ENCODE data around the gene KLHL2. TPM values are rescaled to one million over a fixed set of nuclear protein-coding genes. Genes with fewer than 3 reads are reported as not detected.

KLHL2 gene
- total and polyA plus RNA-seq, 2 donors (not counting 3 experiments of a cell fraction or from before 2014, with no cell fraction given) = 9.9 to 22.1 TPM

- no peak overlapping the region for H3K4me3 ChIP-seq (replicated peaks in 1 of 3; ENCODE audit: insufficient read depth in 1 of 3, low read depth in 1 of 3, low read length in 3 of 3)
- no peaks in the 10 kb centered on the region for H4K20me1 ChIP-seq (replicated peaks; ENCODE audit: control insufficient read depth, extremely low read depth, insufficient read depth, low read length)
- H3K36me3 ChIP-seq (ENCODE audit: control insufficient read depth in 2 of 2, extremely low read depth in 1 of 2, insufficient read depth in 2 of 2, low read length in 2 of 2) = no peaks in the 10 kb centered on the region
- H3K9ac ChIP-seq (replicated peaks; ENCODE audit: extremely low read depth, insufficient read depth, low read length) = no peak overlapping the region
- DNase-seq (ENCODE audit: low read depth, low spot score) (no peak), FAIRE-seq (no peak)
- no peak overlapping the region for H2AFZ ChIP-seq (ENCODE audit: low read depth, low read length)
- POLR2A ChIA-PET = interaction anchor here (0.5 kb wide), 1 partner anchor 82 kb away, joined by 4 read pairs; no protein-coding TSS in a partner anchor
- H3K9me3 ChIP-seq (replicated peaks; ENCODE audit: control insufficient read depth, insufficient read depth, low read length) = no peaks in the 10 kb centered on the region
- dilution Hi-C loops (cut with MboI; ENCODE audit: extremely low pct_ligation_motif_present, low sequenced_read_pairs) (no loop called here), intact Hi-C loops (cut with micrococcal nuclease) (no loop called here)
- H3K9me1 ChIP-seq (replicated peaks; ENCODE audit: control insufficient read depth, extremely low read depth, insufficient read depth, low read length) = no peaks in the 10 kb centered on the region
- no peak for TF ChIP-seq JUN (IDR thresholded peaks at IDR 0.05; ENCODE audit: borderline replicate concordance, insufficient read depth, insufficient read length, low read depth)
- no peak for TF ChIP-seq CTCF (IDR thresholded peaks at IDR 0.05; ENCODE audit: extremely low read depth in 1 of 2, insufficient read depth in 1 of 2, low read depth in 1 of 2, low read length in 2 of 2)
- TF ChIP-seq POLR2A (IDR thresholded peaks at IDR 0.05; ENCODE audit: low read depth, low read length) = no peak
- TF ChIP-seq MAX (IDR thresholded peaks at IDR 0.05; ENCODE audit: insufficient read depth, insufficient read length) = no peak
- TF ChIP-seq POLR2AphosphoS5 (IDR thresholded peaks at IDR 0.05; ENCODE audit: insufficient read depth, low read depth, low read length) = no peak
- no peak for TF ChIP-seq FOS (IDR thresholded peaks at IDR 0.05; ENCODE audit: borderline replicate concordance, insufficient read depth, low read length)
- no peak for TF ChIP-seq GATA2 (IDR thresholded peaks at IDR 0.05; ENCODE audit: insufficient read depth, insufficient read length, low read depth, low read length)
- TF ChIP-seq MYC (IDR thresholded peaks at IDR 0.05; ENCODE audit: low read depth, low read length) = no peak
- no peak for TF ChIP-seq EZH2 (IDR thresholded peaks at IDR 0.05; ENCODE audit: borderline replicate concordance, low read depth, low read length, severe bottlenecking)
- no peaks in the 10 kb centered on the region for H3K27me3 ChIP-seq (ENCODE audit: control insufficient read depth in 2 of 2, insufficient read depth in 2 of 2, low read length in 2 of 2)
- no peaks in the 10 kb centered on the region for H3K79me2 ChIP-seq (ENCODE audit: control insufficient read depth, insufficient read depth, low read length)
- CTCF ChIA-PET = no interaction called here
- BruUV-seq (replicated peaks) = no TSS peak
- no peak overlapping the region for H3K27ac ChIP-seq (ENCODE audit: insufficient read depth, low read depth, low read length)
- no peaks in the 10 kb centered on the region for H3K4me1 ChIP-seq (ENCODE audit: control insufficient read depth, extremely low read depth, insufficient read depth, low read length)
- H3K4me2 ChIP-seq (ENCODE audit: insufficient read depth, low read length) = no peak overlapping the region
Measured at GRCh38 chr4:165192500-165192898, 14.9 kb upstream of the KLHL2 start.

Data from endothelial cell of umbilical vein (primary cell).